Right lobe of liver (tissue), 6 donors: ENCODE measurements around the gene TNFRSF9. TPM values are rescaled to one million over a fixed set of nuclear protein-coding genes. Genes with fewer than 3 reads are reported as not detected.
A peak's percentile ranks its signal among the peaks of the same experiment; 100 is the strongest.
"Not testable (repeated sequence)": the region's sequence is repeated elsewhere in the genome, so short reads cannot be mapped to it uniquely, and the experiment has no call there.

Experiments used
- ATAC-seq, 4 donors: fragments of 200-7000 bp; cut with Tn5 transposase; one replicate each; pipeline ENCODE4 v1.9.1; 2020; ENCODE audit warnings: mild to moderate bottlenecking in 4 of 4, moderate library complexity in 4 of 4
- DNase-seq, 3 donors: peaks; one replicate each; pipeline ENCODE4 v3.0.0-alpha.2; 2020
- H3K27ac ChIP-seq, 3 donors: fragments of 200-600 bp; one replicate each; pipeline ENCODE4 v1.8.0; 2022
- H3K27me3 ChIP-seq, 2 donors: fragments of 200-600 bp; one replicate each; pipeline ENCODE4 v1.8.0; 2022
- H3K36me3 ChIP-seq, 4 donors: fragments of 200-600 bp; sonication (generic) in 1 of 4; one replicate each; pipeline versions ENCODE4 v1.5.1 to v1.8.0; 2017 to 2022; ENCODE audit warnings: control low read depth in 1 of 4
- H3K4me1 ChIP-seq, 4 donors: fragments of 200-600 bp; sonication (generic) in 1 of 4; one replicate each; pipeline versions ENCODE4 v1.5.1 to v1.8.0; 2017 to 2022; ENCODE audit warnings: control low read depth in 1 of 4
- H3K4me3 ChIP-seq, 3 donors: fragments of 200-600 bp; one replicate each; pipeline ENCODE4 v1.8.0; 2022
- H3K9me3 ChIP-seq, 4 donors: fragments of 200-600 bp; sonication (generic) in 1 of 4; one replicate each; pipeline versions ENCODE4 v1.5.1 to v1.8.0; 2017 to 2022; ENCODE audit warnings: control low read depth in 1 of 4
- CTCF ChIP-seq, 4 donors: fragments of 200-600 bp in 3 of 4; fragments of 450-650 bp in 1 of 4; IDR thresholded peaks; one replicate each; pipeline versions ENCODE4 v1.5.1 to v1.8.0; 2016 to 2022; ENCODE audit warnings: antibody characterized with exemption in 4 of 4, mild to moderate bottlenecking in 2 of 4
- POLR2A ChIP-seq: fragments of 450-650 bp; IDR thresholded peaks from one replicate; pipeline ENCODE4 v1.6.1; 2017; ENCODE audit warnings: antibody characterized with exemption, mild to moderate bottlenecking
- WGBS: methylation state at CpG from one replicate; pipeline ENCODE4 v1.1.6; 2018; ENCODE audit warnings: low coverage, low lambda C conversion rate; ENCODE audit not compliant: insufficient coverage; ENCODE audit errors: missing lambda C conversion rate; 5-methylcytosine and 5-hydroxymethylcytosine counted together
- intact Hi-C, 2 donors: fragments of 100-400 bp; cut with DNase I; formaldehyde crosslinking; loops; one replicate each; pipeline versions ENCODE4 v1.11.2 to v1.14.1; 2022
- total RNA-seq, 6 experiments: library from RNA; depleted of rRNA in 2 of 6; stranded (reverse); fragments of >200 nt in 2 of 6; fragmentation: NEBNext Ultra II Directional in 3 of 6; extraction: Animal tissue kit (Norgen Biotek cat#: 25700) in 3 of 6; gene quantifications; one replicate each; pipeline versions ENCODE4 v1.1.0 to v1.2.4, GENCODE V29; 2016 to 2023
- donor health status: DM: no; HTN: yes; CAD: no.
- donor health status: DM: no; HTN: no; CAD: no.
- donor health status: DM: no; HTN: no; CAD: no.
- donor health status: DM: no; HTN: yes; CAD: no.
- donor health status: DM: no; HTN: yes; CAD: no.

TNFRSF9 gene
- total RNA-seq, 6 experiments from 2014 or later: 0.06 to 0.22 (median 0.10) TPM; not detected in 2

GRCh38 chr1:7960165-7960564, 19.5 kb upstream of the TNFRSF9 start:
- intact Hi-C loops: no loop called here
- H3K36me3 ChIP-seq: peaks cover 0 to 23% (median 12%) of the 10 kb centered on the region in 4 donors
- peak overlapping the region in 2 of 3 donors; percentile 62 to 95 for H3K27ac ChIP-seq
- TF ChIP-seq CTCF (IDR thresholded peaks at IDR 0.05) (no peak), POLR2A (no peak)
- no peaks in the 10 kb centered on the region for H3K9me3 ChIP-seq
- no peak overlapping the region for H3K4me3 ChIP-seq
- ATAC-seq (no peak), DNase-seq (no peak)
- H3K4me1 ChIP-seq: peaks cover 0 to 9% (median 3%) of the 10 kb centered on the region in 4 donors
- WGBS: 86% methylated on average over 2 of the region's 2 CpGs
- H3K27me3 ChIP-seq: no peaks in the 10 kb centered on the region

GRCh38 chr1:7956218-7957032, 15.8 kb upstream of the TNFRSF9 start:
- peaks cover 0 to 6% (median 0%) of the 10 kb centered on the region in 4 donors for H3K4me1 ChIP-seq
- 87% methylated on average over 7 of the region's 10 CpGs for WGBS
- no peaks in the 10 kb centered on the region for H3K36me3 ChIP-seq
- H3K4me3 ChIP-seq: no peak overlapping the region
- intact Hi-C loops: no loop called here
- H3K27ac ChIP-seq: no peak overlapping the region
- ATAC-seq: no peak
- DNase-seq: no peak
- no peaks in the 10 kb centered on the region for H3K27me3 ChIP-seq
- TF ChIP-seq POLR2A (no peak), CTCF (IDR thresholded peaks at IDR 0.05) (no peak)
- H3K9me3 ChIP-seq: no peaks in the 10 kb centered on the region

- ATAC-seq: no peak
- Histone ChIP-seq H3K27ac (peak overlapping the region; percentile 76 to 83 (median 81)), H3K4me3 (peak overlapping the region; percentile 50 to 66 (median 60))
Measured at GRCh38 chr1:7954683-7955082, 14.0 kb upstream of the TNFRSF9 start.

GRCh38 chr1:7953850-7954609, 13.4 kb upstream of the TNFRSF9 start:
- 2% methylated on average over 17 of the region's 65 CpGs for WGBS

More at GRCh38 chr1:7954683-7955082, 14.0 kb upstream of the TNFRSF9 start:
- H3K4me1 ChIP-seq: no peaks in the 10 kb centered on the region
- DNase-seq: no peak
- intact Hi-C loops: no loop called here
- H3K27me3 ChIP-seq: no peaks in the 10 kb centered on the region
- 69% methylated on average over 7 of the region's 7 CpGs for WGBS
- H3K9me3 ChIP-seq: no peaks in the 10 kb centered on the region
- no peaks in the 10 kb centered on the region for H3K36me3 ChIP-seq
- TF ChIP-seq CTCF (IDR thresholded peaks at IDR 0.05) (no peak), POLR2A (no peak)

GRCh38 chr1:7952791-7953190, 12.2 kb upstream of the TNFRSF9 start:
- H3K4me1 ChIP-seq, ATAC-seq, H3K9me3 ChIP-seq, H3K4me3 ChIP-seq, DNase-seq, H3K36me3 ChIP-seq, H3K27me3 ChIP-seq, intact Hi-C loops, H3K27ac ChIP-seq: not testable (repeated sequence)
- WGBS: no CpG with 5 or more reads among the region's 30 CpGs

More at GRCh38 chr1:7953850-7954609, 13.4 kb upstream of the TNFRSF9 start:
- H3K27me3 ChIP-seq: no peaks in the 10 kb centered on the region
- no peaks in the 10 kb centered on the region for H3K36me3 ChIP-seq
- H3K4me3 ChIP-seq: peak overlapping the region; percentile 50 to 66 (median 60)
- H3K27ac ChIP-seq: peak overlapping the region; percentile 76 to 83 (median 81)
- ATAC-seq (peak; percentile 97 to 99 (median 99)), DNase-seq (peak; percentile 96 to 98 (median 97))
- intact Hi-C loops: no loop called here
- H3K9me3 ChIP-seq: no peaks in the 10 kb centered on the region
- H3K4me1 ChIP-seq: no peaks in the 10 kb centered on the region
- TF ChIP-seq POLR2A (peak; percentile 89), CTCF (IDR thresholded peaks at IDR 0.05) (no peak)
